Nephron progenitor cell (in vitro differentiated cells): ENCODE measurements around the gene ZBTB37.

Experiments used
- DNase-seq: peaks from one replicate; pipeline ENCODE4 v3.0.0; 2021
- H3K27ac Mint-ChIP-seq: 2 replicates; pipeline ENCODE4 v1.8.0; 2021; ENCODE audit warnings: mild to moderate bottlenecking, moderate library complexity, mixed read lengths
- H3K27me3 Mint-ChIP-seq: 2 replicates; pipeline ENCODE4 v1.8.0; 2021; ENCODE audit warnings: mild to moderate bottlenecking, low read depth, mixed read lengths; ENCODE audit not compliant: poor library complexity
- H3K36me3 Mint-ChIP-seq: 2 replicates; pipeline ENCODE4 v1.8.0; 2021; ENCODE audit warnings: low read depth, mixed read lengths
- H3K4me1 Mint-ChIP-seq: 2 replicates; pipeline ENCODE4 v1.8.0; 2021; ENCODE audit warnings: mixed read lengths
- H3K4me3 Mint-ChIP-seq: 2 replicates; pipeline ENCODE4 v1.8.0; 2021; ENCODE audit warnings: mild to moderate bottlenecking, moderate library complexity, mixed read lengths
- H3K9me3 Mint-ChIP-seq: 2 replicates; pipeline ENCODE4 v1.8.0; 2021; ENCODE audit warnings: mild to moderate bottlenecking, moderate library complexity, mixed read lengths
- TF ChIP-seq, protein P1 (sequence below): fragments of 200-600 bp; sonication (generic); IDR thresholded peaks from 2 replicates; pipeline ENCODE4 v1.5.0; 2021; ENCODE audit warnings: antibody characterized with exemption

The ZBTB37 gene, protein sequence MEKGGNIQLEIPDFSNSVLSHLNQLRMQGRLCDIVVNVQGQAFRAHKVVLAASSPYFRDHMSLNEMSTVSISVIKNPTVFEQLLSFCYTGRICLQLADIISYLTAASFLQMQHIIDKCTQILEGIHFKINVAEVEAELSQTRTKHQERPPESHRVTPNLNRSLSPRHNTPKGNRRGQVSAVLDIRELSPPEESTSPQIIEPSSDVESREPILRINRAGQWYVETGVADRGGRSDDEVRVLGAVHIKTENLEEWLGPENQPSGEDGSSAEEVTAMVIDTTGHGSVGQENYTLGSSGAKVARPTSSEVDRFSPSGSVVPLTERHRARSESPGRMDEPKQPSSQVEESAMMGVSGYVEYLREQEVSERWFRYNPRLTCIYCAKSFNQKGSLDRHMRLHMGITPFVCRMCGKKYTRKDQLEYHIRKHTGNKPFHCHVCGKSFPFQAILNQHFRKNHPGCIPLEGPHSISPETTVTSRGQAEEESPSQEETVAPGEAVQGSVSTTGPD

DNA sequence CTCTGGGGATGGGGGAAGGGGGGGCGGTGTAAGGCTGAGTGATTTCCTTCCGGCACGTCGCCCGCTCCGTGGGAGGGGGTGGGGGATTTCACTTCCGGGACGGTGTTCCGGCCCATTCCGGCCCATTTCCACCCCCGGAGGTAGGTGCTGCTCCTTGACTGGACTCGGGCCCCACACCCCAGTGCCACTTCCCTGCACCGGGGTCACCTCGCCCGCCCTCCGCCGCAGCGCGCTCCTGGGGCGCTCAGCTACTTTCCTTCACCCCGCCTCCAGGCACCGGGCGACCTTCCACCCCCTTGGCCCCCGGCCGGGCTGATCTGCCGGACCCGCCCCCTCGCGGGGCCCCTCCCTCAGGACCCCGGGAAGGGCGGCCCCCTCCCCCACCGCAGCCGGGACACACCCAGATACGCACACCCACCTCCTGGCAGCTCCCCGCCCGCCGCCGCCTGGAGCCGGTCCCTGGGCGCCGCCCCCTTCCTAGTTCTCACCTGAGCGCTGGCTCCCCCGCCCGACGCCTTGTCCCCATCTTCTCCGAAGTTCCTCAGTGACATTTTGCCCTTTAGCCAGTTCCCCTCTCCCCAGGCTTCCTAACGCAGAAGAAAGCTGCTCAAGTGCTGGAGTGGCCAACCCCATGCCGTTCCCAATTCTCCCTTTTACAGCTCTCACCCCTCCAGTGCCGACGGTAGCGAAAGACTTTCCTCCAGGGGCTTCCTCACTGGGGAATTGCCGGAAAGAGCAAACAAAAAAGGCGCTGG lies at the start of gene ZBTB37:
TSS of gene ZBTB37 (plus strand) at position 115 of the 755 bp plus-strand sequence. CDS start 1,846 bp downstream, outside the sequence.
- Mint-ChIP-seq H3K9me3 (no peaks in the 10 kb centered on the region), H3K4me3 (peak within 1 kb of the TSS; percentile 94), H3K27me3 (peaks cover 4% of the 10 kb centered on the region), H3K4me1 (peaks cover 63% of the 10 kb centered on the region), H3K36me3 (peaks cover 64% of the 10 kb centered on the region), H3K27ac (peak within 1 kb of the TSS; percentile 99)
- TF ChIP-seq, protein P1, sequence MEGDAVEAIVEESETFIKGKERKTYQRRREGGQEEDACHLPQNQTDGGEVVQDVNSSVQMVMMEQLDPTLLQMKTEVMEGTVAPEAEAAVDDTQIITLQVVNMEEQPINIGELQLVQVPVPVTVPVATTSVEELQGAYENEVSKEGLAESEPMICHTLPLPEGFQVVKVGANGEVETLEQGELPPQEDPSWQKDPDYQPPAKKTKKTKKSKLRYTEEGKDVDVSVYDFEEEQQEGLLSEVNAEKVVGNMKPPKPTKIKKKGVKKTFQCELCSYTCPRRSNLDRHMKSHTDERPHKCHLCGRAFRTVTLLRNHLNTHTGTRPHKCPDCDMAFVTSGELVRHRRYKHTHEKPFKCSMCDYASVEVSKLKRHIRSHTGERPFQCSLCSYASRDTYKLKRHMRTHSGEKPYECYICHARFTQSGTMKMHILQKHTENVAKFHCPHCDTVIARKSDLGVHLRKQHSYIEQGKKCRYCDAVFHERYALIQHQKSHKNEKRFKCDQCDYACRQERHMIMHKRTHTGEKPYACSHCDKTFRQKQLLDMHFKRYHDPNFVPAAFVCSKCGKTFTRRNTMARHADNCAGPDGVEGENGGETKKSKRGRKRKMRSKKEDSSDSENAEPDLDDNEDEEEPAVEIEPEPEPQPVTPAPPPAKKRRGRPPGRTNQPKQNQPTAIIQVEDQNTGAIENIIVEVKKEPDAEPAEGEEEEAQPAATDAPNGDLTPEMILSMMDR, result no peak
- peak; percentile 91 for DNase-seq

DNA sequence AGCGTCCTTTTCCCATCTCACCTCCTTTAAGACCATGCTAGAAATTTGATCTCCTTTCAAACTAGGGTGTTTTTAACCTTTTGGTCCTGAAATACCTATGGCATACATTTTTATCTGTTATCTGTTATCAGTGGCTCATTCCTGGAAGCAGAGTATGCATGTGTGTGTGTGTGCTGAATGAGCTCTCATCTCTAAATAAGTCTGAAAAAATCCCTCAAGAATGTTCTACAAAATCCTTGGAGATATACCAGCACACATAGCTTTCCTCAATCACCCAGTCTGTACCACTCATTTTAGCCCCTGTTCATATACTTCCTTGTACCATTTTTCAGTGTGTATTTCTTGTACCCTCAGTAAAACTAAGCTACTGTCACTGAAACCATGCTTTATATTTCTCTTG lies 49.7 kb upstream of the ZBTB37 start:
- no peak overlapping the region for H3K27ac Mint-ChIP-seq
- peaks cover 50% of the 10 kb centered on the region for H3K9me3 Mint-ChIP-seq
- TF ChIP-seq, protein P1, result no peak
- no peak for DNase-seq
- H3K27me3 Mint-ChIP-seq, result peaks cover 2% of the 10 kb centered on the region
- H3K36me3 Mint-ChIP-seq, result peaks cover 77% of the 10 kb centered on the region
- H3K4me1 Mint-ChIP-seq, result peaks cover 20% of the 10 kb centered on the region
- no peak overlapping the region for H3K4me3 Mint-ChIP-seq

DNA sequence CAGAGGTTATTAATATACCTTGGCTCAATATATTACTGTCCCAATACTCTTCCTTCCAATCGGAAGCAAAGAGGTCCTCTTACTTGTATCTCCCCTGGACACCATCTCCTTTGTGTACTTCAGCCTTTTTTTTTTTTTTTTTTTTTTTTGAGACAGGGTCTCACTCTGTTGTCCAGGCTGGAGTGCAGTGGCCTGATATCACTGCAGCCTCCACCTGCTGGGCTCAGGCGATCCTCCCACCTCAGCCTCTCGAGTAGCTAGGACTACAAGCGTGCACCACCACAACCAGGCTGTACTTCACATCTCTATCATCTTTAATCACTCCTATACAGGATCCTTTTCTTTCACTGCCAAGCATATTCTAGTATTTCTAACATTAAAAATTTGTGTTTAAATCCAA lies 46.5 kb upstream of the ZBTB37 start:
- H3K4me1 Mint-ChIP-seq, result peaks cover 31% of the 10 kb centered on the region
- H3K9me3 Mint-ChIP-seq, result peaks cover 24% of the 10 kb centered on the region
- H3K27me3 Mint-ChIP-seq, result peaks cover 3% of the 10 kb centered on the region
- no peak overlapping the region for H3K27ac Mint-ChIP-seq
- H3K4me3 Mint-ChIP-seq, result no peak overlapping the region
- no peak for DNase-seq
- peaks cover 54% of the 10 kb centered on the region for H3K36me3 Mint-ChIP-seq
- TF ChIP-seq, protein P1, result no peak

DNA sequence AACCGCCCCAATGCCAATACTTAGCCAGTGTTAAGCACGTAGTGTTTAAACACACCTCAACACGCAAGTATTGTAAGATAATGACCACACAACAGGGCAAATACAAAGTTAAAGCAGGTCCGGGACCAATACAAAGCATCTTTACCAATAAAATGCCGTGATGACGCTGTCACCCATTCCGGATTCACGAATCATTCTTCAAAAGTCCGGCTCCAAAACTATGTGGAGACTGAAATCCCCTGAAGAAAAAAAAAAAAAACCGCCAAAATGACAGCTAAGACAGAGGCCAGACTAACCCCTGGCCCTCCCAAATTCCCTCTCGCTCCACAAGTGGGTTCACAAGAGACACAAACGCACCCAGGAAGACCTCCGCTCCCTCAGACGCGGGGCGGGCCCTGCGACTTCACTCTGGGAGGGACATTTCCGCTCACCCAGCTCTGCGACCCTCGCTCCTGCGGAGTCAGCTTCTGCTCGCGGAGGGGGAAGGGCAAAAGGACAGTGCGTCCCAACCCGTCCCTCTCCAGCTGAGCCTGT lies 44.3 kb upstream of the ZBTB37 start:
- no peak for DNase-seq
- peak overlapping the region; percentile 99 for H3K4me3 Mint-ChIP-seq
- TF ChIP-seq, protein P1, result no peak
- peaks cover 36% of the 10 kb centered on the region for H3K36me3 Mint-ChIP-seq
- H3K27ac Mint-ChIP-seq, result peak overlapping the region; percentile 100
- H3K9me3 Mint-ChIP-seq, result peaks cover 6% of the 10 kb centered on the region
- H3K4me1 Mint-ChIP-seq, result peaks cover 31% of the 10 kb centered on the region
- H3K27me3 Mint-ChIP-seq, result peaks cover 7% of the 10 kb centered on the region

DNA sequence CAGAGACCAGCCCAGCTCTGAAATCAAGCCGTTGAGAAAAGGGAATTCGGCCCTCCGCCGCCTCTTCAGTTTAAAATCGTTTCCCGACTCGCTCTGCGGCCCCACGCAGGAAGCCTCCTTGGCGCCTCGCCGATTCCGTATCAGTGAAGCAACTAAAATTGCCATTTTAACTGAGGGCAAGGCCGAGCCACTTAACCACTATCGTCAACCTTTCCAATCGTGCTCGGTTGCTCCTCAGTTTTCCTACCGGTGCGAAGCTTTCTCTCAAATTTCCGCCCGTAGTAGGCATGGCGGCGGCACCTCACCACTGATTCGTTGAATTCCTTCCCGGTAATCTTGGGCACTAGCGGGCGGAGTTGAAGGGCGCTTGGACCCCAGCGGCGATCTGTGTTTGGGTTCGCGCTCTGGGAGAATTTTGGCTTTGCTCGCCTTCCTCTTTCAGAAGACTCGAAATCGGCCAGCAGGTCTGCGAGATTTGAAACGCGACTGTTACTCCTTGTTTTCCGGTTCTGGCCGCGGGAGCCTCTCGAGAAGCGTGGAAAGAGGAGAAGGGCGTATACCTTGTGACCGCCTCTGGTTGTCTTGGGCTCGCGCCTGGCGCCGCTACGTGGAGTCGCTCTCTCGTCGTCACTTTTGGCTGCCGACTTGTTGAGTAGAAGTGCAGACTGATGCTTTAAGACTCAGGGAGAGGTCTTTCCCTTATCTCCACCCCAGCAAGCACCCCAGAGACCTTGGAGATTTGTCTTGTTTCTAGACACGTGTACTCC lies 43.7 kb upstream of the ZBTB37 start, which contains the start of the genes CENPL and DARS2:
TSS of gene CENPL (minus strand) at position 569 of the 767 bp plus-strand sequence. CDS start 13,584 bp downstream, outside the sequence.
TSS of gene DARS2 (plus strand) at position 359 of the 767 bp plus-strand sequence. CDS start 557 bp downstream, outside the sequence.
- H3K36me3 Mint-ChIP-seq, result peaks cover 39% of the 10 kb centered on the region
- DNase-seq, result peak; percentile 83
- TF ChIP-seq, protein P1, result no peak
- peaks cover 31% of the 10 kb centered on the region for H3K4me1 Mint-ChIP-seq
- peak within 1 kb of the TSS; percentile 100 for H3K27ac Mint-ChIP-seq
- H3K27me3 Mint-ChIP-seq, result peaks cover 7% of the 10 kb centered on the region
- H3K4me3 Mint-ChIP-seq, result peak within 1 kb of the TSS; percentile 99
- H3K9me3 Mint-ChIP-seq, result peaks cover 6% of the 10 kb centered on the region
